HG02870 (cell line): ENCODE data around the gene MRPL38.

Source experiments
- ATAC-seq: cut with Tn5 transposase; IDR thresholded peaks from one replicate; pipeline ENCODE4 v1.9.1; 2021; ENCODE audit warnings: mild to moderate bottlenecking, moderate library complexity; ENCODE audit not compliant: unreplicated experiment

MRPL38 gene

DNA sequence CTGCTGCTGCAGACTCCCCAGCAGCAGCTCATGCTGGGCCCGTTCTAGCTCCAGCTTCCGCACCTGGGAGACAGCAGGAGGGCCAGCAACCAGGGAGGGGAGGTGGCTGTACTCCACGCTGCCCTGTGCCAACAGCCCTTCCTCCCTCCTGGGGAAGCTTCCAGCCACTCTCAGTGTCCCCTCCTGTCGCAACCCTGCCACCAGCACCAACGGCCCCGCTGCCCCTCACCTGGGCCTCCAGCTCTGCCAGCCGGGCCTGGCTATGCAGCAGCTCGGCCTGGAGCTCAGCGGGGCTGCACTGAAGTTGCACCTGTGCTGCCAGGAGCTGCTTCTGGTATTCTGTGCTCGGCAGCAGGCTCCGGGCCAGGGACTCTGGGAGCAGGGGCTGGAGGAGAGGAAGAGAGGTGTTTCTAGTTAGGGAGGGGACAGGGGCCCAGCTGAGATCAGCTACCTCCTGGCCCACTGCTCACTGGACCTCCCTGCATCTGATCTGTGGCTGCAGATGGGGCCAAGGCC, 15.4 kb upstream of the MRPL38 start:
- ATAC-seq: no peak

DNA sequence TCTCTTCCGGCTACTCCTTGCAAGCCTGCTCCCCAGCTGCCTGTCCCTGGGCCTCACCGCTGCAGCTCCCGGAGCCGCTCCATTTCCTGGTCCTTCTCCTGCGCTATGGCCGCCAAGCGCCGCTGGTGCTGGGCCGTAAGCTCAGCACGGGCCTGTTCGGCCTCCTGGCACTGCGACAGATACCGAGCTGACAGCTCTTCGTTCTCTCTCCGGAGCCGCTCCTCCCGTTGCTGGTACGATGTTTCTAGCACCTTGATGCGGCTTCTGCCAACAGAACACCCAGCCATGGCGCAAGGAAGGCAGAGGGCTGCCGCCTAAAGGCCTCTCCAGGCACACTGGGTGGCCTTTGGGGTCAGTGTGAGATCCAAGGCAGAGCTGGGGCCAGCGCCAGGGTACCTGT, 14.9 kb upstream of the MRPL38 start:
- ATAC-seq: no peak

DNA sequence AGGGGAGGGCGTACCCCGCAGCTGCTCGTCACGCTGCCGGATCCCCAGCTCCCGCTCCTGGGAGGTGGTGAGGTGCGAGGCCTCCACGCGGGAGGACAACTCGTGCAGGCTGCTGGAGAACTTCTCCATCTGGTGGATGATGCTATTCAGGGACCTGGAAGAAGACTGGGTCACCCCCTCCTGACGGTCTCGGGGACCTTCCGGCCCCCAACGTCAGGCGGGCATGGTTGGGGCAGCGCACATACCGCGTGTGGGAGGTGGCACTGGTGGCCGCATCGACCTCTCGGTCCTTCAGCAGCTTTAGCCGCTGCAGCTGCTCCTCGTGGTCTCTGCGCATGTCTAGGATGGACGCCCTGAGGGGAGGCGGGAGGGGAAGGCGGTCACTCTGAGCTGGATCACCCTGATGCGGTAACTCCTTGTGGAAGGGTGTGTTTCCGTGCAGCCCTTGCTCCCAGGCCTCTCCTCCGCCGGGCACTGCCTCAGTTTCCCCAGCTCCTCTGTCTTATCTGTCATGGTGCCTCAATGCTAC, 13.3 kb upstream of the MRPL38 start:
- no peak for ATAC-seq

DNA sequence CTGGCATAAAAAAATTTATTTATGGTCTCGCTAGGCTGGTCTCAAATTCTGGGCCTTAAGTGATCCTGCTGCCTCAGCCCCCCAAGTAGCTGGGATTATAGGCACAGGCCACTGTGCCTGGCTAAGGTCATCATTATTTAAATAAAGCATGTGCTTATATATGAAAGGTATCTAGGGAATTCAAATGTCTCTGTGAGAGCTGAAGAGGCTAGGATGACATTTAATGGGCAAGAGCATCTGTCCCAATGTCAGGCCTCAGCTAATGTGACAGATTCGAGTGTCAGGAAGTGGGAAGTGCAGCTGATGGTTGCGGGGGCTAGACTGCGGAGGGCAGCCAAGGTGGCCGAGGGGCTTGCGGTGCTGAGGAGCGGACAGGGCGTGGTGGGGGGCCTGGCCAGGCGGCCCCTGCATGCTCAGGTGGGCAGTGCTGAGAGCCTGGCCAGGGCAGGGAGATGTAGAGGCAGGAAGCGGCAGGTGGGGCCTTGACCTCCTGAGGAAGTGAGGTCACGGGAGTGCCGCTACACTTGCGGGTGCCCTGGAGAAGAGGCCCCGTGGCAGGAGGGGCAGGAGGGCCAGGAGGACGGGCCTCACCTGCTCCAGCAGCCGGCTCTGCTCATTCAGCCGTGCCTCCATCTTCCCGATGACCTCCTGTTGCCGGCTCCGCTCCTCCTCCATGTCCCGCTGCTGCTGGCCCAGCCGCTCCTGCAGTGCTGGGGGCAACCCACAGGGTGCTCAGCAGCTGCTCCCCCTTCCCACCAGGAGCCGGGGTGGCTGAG, 12.6 kb upstream of the MRPL38 start:
- ATAC-seq: no peak

DNA sequence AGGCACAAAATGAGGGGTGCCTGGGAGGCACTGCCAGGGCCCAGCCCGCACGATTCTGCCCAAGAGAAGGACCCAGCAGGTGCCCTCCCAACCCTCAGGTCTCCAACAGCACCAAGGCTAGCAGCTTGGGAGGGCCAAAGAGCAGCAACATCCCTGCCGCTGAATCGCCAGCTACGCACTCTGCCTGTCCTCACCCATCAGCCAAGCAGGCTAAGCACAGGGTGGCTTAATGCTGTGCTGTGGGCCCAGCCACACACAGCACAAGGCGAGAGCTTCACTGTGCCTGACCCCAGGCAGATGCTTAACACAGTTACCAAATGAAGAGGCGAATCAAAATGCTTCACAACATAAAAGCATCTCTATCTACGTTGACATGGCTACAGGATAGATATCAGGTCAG, 10.6 kb upstream of the MRPL38 start:
- ATAC-seq: no peak

DNA sequence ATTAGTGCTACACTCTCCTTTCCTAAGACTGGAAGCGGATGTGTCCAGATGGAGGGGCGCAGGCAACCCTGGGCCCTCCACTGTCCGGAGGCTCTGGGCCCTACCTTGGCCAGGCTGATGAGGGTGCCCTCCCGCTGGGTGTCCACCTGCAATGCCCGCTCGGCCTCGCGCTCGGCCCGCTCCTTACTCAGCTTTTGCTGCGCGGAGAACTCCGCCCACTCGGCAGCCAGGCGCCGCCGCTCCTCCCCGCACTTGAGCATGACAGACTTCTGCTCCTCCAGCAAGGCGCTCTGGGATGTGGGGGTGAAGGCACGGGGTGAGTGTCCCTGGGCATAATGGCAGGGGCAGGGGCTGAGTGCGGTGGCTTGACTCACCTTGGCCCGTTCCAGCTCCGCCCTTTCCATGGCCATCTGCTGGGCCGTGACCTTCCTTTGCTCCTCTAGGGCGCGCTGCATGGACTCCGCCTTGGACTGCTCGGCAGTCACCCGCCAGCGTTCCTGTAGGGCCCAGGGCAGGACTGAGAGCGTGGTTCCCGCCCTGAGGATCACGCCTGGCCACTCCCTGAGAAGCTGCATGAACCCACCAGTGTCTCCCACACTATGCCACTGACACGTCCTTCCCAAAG, 10.1 kb upstream of the MRPL38 start:
- ATAC-seq: no peak

DNA sequence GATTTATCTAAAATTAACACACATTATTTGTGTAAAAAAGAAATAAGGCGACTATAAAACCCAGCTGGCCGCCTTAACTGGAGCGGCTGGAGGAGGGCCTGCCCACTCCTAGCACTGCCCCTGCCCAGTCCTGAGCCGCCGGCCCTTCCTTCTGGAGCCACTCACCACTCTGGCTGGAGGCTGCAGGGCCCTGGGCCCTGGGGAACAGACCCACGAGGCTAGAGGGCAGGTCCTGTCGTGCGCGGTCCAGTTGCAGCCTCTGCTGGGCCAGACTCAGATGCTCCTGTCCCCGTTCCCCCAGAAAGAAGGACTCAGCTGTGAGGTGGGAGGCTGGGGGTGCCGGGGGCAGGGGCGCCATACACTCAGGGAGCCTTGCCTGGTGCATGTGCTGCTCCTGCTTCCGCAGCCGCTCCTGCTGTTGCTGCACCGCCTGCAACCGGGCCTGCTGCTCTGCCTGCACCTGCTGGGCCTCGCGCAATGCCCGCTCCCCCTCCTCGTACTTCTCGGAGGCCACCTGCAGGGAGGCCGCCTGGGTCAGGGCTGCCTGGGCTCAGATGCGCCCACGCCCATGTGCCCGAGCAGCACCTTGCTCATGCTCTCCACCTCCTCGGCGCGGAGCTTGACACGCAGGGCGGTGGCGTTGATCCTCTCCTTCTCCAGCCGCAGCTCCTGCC, 9.0 kb upstream of the MRPL38 start:
- ATAC-seq: no peak

DNA sequence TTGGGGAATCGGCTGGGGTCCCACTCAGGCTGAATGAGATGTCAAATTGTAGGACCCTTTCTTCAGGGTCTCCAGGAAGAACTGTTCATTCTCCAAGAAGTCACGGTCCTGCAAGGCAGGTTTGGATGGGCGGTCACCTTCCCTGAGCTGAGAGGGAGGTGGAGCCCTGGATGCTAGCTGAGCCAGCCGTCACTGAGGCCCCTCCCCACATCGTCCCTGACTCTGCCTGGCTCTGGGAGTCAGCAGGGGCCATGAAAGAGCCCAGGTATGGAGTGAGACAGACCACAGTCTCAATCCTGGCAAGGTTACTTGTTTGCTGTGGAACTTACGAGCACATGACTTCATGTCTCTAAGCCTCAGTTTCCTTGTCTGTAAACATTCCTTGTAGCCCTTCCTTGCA, 6.0 kb upstream of the MRPL38 start:
- no peak for ATAC-seq

DNA sequence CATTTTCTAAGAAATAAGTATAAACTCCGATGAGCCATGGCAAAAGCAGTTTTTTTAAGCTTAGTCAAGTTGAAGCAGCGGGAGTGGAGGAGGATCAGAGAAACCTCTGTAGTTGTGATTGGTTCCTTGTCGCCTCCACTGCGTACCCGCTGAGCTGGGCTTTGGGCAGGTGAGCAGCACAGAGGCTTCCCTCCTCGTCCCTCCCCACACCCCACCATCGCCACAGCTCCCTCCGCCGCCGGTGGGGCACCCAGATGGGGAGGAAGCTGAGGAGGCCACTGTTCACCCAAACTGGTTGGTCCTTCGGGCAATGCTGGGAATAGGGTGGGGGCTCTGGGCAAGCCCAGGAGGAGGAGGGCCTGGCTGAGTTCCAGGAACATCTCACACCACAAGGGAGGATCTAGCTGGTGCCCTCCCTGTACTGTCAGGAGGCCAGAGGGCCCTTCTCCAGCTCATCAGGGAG, 5.2 kb upstream of the MRPL38 start:
- ATAC-seq: no peak

DNA sequence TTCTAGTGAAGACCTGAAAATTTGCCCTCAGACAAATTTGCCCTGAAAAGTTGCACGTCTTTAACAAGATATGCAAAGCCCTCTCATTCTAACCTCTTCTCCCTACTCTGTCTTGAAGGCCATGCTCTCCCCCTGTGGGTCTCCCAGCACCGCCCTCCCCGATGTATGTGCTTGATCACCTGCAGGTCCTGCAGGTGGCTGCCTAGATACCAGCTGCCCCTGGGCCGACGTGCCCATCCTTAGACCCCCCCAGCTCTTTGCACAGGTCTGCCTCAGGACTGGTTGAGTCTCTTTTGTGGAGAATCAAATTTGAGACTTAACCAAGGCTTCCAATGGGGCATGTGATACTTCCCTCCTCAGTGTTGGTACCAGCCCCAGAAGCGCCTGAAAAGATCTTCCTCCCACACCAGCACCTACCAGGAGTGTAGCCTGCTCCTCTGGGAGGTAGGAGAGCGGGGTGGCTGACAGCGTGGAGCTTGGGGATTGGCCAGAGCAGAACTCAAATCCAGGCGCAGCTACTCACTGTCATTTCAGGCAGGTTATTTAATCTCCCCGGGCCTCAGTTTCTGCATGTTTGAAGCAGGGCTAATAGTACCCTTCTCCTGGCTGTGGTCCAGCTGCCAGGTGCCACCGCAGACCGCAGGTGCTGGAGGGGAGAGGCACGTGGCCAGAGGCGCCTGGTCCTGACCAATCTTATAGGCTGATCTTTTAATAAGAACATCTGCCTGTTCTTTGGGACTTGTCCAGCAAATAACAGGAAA, 4.5 kb upstream of the MRPL38 start:
- ATAC-seq: no peak

DNA sequence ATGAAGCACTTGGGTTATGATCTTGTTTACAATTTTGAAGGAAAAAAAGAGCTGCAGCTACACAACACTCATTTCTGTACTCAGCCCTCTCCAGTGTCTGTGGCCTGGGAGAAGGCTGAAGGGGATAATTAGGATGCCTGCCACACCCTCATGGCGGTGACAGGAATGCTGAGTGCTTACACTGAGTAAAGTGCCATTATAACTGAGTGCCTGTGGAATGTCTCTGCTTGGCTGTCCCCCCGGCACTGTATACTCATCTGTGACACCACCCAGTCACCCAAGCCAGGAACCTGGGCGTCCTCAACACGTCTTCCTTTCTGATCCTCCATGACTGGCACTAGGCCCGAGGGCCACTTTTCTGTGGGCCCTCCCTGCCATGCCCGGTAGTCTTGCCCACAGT, 3.5 kb upstream of the MRPL38 start:
- ATAC-seq: no peak

DNA sequence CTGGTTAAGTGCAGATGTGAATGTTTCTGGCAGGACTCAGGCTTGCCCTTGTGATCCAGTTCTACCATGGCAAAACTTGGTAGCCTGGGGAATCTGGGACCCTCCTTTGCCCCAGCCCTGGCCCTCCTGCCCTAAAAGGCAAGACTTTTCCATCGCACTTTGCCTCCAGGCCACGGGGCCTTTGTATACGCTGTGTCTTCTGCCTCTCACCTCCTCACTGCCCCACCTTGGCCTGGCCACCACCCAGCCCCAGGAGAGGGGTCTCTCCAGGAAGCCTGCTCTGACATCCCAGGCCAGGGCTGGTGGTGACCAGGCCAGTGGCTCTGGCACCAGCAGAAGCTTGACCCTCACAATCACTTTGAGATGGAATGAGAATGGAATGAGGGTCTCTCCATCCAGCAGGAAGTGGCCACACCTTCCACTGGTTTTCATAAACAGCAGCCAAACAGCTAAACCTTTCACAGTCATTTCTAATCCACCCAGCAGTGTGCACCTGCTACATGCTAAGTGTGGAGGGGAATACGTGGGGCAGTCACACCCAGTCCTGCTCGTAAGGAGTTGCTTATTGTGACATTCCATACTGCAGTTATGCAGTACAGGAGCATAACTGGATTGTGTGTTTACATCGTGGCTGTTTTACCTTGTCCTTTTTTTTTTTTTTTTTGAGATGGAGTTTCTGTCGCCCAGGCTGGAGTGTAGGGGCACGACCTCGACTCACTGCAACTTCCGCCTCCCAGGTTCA, 1.6 kb upstream of the MRPL38 start:
- no peak for ATAC-seq

DNA sequence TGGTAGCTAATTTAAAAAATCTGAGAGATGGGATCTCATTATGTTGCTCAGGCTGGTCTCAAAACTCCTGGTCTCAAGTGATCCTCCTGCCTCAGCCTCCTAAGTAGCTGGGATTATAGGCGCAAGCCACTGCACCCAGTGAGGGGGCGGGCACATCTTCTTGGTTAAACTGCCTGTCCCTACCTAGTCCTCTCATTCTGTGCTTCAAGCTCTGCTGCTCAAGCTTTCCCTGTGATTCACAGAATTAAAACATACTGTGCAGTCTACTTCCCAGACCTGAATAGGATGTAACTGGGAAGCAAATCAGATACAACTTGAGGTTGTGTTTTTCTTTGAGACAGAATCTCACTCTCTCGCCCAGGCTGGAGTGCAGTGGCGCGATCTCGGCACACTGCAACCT, 2.3 kb downstream of the MRPL38 start:
- no peak for ATAC-seq

DNA sequence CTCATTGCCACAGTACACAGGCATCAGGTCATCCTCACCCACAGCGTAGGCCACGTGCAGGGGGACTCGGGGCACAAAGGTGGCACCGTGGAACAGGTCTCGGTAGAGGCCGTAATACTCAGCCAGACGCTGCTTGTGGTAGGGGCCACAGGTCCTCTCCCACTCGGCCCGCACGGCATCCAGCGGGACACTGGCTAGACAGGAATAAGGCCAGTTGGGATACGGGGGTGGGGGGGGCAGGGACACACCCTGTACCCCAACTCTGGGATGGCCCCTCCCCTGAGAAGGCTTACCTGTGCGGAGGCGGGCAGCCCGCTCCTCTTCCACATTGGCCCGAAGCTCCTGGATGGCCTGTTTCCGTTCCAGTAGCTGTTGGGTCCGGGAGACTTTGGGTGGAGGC, 3.0 kb downstream of the MRPL38 start:
- no peak for ATAC-seq

DNA sequence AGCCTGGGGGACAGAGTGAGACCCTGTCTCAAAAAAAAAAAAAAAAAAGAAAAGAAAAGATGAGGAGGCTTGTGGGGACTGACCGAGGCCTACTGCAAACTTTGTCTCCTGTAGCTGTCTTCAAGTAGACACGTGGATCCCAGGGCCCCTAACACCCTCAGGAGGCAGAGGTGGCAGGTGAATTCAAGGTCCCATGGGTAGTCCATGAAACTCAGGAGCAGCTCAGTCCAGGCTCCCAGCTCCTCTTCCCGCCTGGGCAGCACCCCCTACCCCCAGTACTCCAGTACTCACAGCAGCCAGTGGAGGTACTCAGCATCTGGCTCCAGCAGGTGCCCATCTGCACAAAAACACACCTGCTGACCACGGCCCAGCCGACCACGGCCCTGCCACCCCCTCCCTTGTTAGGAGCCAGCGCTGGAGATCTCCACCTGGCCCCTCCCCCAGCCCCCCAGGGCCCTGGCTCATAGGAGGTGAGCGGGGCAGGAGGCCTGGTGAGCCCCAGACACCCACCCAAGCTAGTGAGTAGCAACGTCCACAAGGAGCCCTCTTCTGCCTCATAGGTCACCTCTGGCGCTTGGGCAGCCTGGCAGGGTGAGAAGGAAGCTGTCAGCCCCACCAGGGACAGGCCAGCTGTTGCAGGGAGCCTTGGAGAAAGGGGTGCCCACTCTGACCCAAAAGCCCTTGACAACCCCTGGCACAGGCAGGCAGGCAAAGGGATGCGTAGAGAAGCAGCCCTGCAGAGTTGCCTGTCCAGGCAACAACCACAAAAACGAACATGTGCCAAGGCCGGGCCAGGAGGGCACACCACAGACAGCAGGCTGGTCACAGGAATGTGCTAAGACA, 3.8 kb downstream of the MRPL38 start:
- no peak for ATAC-seq

DNA sequence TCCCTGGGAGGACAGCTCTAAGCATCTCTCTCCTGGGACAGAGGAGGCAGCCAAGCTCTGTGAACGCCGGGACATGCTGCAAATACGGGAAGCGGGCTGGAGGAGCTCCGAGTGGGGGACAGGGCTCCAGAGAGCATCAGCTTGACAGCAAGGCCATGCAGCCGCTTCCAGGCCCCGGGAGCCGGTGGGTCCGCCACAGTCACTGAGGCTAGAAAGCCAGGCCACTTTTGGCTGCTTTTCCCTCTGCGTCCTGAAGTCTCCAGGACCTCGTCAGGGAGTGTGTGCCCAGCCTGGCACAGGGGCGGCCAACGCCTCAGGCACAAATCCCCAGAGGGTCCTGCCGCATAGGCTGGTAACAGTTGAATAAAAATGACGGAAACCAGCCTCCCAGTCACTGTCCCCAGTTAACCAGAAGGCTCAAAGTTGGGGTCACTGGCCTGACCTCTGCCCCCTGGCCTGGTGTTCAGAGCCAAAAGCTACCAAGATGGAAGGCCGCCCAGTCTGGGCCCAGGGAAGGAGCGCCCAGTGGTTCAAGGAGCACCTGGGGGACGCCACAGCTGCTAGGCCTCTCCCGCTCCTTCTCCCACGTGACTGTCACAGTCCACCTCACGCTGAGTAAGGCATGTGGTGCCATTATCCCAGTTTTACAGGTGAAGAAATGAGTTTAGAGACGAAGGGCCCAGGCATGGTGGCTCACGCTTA, 4.8 kb downstream of the MRPL38 start:
- no peak for ATAC-seq

DNA sequence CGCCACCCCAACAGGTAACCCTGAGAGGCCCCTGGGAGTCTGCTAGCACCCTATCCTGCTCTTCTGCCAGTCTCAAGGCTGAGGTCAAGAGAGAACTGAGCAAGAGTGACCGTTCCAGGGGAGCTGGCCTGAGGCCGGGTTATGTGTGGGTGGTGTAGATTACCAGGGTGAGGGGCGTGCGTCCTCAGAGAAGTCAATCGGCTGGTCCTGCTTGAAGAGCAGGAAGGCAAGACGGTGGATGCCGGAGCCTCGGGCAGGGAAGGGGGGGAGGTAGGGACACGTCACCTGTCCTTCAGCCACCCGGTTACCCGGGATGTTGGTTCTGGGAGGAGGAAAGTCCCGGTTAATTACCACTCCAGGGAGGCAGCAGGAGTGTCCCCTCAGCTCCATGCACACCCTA, 5.3 kb downstream of the MRPL38 start:
- ATAC-seq: no peak

DNA sequence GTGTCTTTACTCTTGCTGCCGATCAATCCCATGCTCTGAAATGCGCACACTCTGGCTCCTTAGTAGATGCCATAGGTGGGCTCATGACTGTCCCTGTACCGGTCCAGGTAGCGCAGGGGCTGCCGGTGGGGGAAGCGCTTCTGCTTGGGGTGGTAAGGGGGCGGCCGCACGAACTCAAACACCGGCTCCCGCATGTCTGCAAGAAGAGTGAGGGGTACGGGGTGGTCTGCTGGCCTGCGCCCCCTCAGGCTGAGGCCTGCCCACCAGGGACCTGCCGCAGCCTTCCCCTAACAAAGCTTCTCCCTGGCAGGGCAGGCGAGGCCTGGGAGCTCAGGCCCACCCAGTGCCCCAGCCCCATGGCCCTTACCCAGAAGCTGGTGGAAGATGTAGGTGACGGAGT, 5.9 kb downstream of the MRPL38 start:
- no peak for ATAC-seq

DNA sequence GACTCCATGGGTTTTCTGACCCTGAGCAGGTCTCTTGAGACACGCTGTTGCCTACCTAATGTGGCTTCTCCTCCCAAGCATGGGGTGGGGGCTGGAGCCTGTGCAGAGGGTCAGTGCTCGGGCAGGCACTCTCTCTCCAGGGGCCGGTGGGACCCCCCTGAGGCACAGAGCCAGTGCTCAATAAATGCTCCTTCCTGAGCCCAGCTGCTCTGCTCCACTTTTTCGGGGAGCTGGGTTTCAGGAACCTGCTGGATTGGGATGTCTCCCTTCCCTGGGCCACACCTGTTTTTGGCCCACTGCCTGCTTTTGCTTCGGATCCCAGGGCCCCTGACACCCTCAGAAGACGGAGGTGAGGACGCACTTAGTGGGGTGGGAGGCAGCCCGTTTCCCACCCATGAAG, 6.6 kb downstream of the MRPL38 start:
- ATAC-seq: no peak
